A172 (cell line): Measurements from ENCODE around the gene BRD1. TPM values are rescaled to one million over a fixed set of nuclear protein-coding genes. Genes with fewer than 3 reads are reported as not detected.

Experiments
- DNase-seq: peaks from one replicate; pipeline ENCODE4 v3.0.0-alpha.2; 2015; ENCODE audit warnings: low spot score
- total RNA-seq: library from RNA; depleted of rRNA; stranded (reverse); fragments of >200 nt; shearing (Covaris generic); gene quantifications from 2 replicates; pipeline ENCODE4 v1.2.3, GENCODE V29; 2014; rRNA removed

BRD1 gene
- total RNA-seq, 1 experiment from 2014 or later: 8.0 TPM

GRCh38 chr22:49728570-49729271, 99.0 kb downstream of the BRD1 start:
- no peak for DNase-seq

- no peak for DNase-seq
These were observed 99.6 kb downstream of the BRD1 start for GRCh38 chr22:49727881-49728569.

GRCh38 chr22:49727191-49727880, 100.3 kb downstream of the BRD1 start:
- DNase-seq: no peak

- no peak for DNase-seq
These were observed 101.0 kb downstream of the BRD1 start for GRCh38 chr22:49726701-49727101.

- no peak for DNase-seq
These were observed 101.5 kb downstream of the BRD1 start for GRCh38 chr22:49726022-49726681.

GRCh38 chr22:49725516-49725915, 102.2 kb downstream of the BRD1 start:
- DNase-seq: no peak

GRCh38 chr22:49724893-49725489, 102.7 kb downstream of the BRD1 start:
- peak; percentile 11 for DNase-seq

- DNase-seq: peak; percentile 11
These were observed 103.4 kb downstream of the BRD1 start for GRCh38 chr22:49724030-49724892.

- DNase-seq: no peak
These were observed 104.1 kb downstream of the BRD1 start for GRCh38 chr22:49723478-49724029.

Other genes with a start within 250 kb of the BRD1 start
- gene ZBED4, start 26.0 kb upstream of the BRD1 start, total RNA-seq: 7.8 and 8.1 TPM in 2 replicates
- 8.8 and 10.4 TPM in 2 replicates for gene ALG12, start 90.6 kb upstream of the BRD1 start, total RNA-seq
- 41.9 and 48.3 TPM in 2 replicates for gene CRELD2, start 90.8 kb upstream of the BRD1 start, total RNA-seq
- gene PIM3, start 132.9 kb upstream of the BRD1 start, total RNA-seq: 41.7 and 48.7 TPM in 2 replicates
- gene IL17REL, start 184.9 kb upstream of the BRD1 start, total RNA-seq: not detected in 2 replicates
- not detected in 2 replicates for gene TTLL8, start 230.4 kb upstream of the BRD1 start, total RNA-seq